HL-60 (cell line): ENCODE data around the gene RERG.

ENCODE experiments used
- POLR2AphosphoS5 ChIP-seq: IDR thresholded peaks from 2 replicates; pipeline ENCODE4 v1.6.1; 2012; ENCODE audit warnings: low read depth
- TF ChIP-seq, protein P1 (sequence below): IDR thresholded peaks from one replicate; pipeline ENCODE4 v1.5.1; 2011; ENCODE audit warnings: low read length, control low read depth, inconsistent platforms; ENCODE audit not compliant: insufficient read depth

DNA sequence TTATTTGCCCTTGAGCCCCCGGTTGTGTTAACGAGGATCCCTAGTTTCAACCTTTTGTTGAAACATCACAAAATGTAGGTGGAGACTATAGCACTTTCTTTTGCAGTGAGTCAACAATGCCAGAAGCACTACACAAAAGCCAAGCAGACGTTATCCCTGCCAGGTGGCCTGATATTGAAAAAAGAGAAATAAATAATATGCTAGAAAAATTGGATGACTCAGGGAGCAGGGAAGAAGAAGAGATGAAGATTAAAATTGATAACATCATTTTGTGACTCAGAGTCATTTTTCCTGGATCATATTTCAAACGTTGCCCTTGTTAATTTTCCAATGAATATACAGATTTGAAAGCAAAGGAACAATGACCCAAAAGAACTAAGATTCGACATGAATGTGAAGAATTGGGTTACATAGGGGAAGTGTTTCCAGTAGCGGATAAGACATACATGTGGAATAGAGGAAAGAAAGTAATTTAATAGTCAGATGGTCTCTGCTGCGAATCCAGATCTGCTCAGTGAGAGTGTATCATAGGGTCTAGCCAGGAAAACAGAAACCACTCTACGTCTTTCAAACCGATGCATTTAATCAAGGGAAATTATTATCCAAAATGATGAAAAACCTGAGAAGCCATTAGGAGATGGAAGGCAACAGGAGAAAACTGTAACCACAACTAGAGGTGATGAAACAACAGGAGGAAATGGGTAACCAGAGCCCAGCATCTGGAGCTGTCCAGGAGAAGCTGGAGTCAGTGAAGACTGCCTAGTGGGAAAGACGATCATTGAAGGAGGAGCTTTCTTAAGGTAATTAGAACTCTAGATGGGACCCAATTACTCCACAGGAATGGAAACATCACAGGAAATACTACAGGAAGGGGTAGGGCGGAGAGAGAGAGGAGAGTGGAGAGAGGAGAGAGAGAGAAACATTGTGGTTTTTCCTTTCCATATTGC is 57.9 kb downstream of the RERG start:
- TF ChIP-seq, protein P1, sequence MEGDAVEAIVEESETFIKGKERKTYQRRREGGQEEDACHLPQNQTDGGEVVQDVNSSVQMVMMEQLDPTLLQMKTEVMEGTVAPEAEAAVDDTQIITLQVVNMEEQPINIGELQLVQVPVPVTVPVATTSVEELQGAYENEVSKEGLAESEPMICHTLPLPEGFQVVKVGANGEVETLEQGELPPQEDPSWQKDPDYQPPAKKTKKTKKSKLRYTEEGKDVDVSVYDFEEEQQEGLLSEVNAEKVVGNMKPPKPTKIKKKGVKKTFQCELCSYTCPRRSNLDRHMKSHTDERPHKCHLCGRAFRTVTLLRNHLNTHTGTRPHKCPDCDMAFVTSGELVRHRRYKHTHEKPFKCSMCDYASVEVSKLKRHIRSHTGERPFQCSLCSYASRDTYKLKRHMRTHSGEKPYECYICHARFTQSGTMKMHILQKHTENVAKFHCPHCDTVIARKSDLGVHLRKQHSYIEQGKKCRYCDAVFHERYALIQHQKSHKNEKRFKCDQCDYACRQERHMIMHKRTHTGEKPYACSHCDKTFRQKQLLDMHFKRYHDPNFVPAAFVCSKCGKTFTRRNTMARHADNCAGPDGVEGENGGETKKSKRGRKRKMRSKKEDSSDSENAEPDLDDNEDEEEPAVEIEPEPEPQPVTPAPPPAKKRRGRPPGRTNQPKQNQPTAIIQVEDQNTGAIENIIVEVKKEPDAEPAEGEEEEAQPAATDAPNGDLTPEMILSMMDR, result no peak
- TF ChIP-seq POLR2AphosphoS5, result no peak
